SIG-M5 (cell line): ENCODE results near the gene RGS11.

ENCODE experiments used
- DNase-seq: peaks from one replicate; lab custom pipeline; 2025; lab: John Stamatoyannopoulos, UW

Gene RGS11

DNA sequence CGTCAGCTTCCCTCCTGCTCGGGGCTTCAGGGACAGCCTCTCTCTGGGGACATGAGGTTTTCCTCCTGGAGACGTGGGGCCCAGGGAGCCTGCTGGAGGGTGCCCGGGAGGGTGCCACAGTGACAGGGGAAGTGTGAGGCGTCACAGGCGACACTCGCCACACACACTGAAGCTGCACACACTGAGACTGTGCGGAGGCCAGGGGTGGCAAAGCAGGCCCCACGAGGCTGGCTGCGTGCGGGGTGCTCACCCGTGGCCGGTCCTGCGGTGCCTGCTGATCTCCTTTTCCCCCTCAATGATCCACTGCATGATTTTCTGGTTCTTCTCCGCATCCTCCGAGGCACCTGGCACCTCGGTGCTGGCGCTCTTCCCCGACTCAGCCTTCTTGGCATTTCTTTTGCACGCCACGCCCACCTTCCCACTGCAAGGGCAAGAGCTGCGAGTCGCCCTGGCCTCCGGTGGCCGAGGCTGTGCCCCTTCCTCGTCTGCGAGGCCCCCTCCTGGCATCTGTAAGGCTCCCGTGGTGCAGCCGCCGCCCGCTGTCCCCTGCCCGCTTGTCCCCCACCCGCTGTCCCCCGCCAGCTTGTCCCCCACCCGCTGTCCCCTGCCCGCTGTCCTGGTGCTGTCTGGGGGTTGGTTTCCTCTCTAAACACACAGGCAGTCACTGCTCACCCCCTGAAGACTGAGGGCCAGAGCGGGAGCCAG is 21.2 kb upstream of the RGS11 start:
- DNase-seq: no peak

DNA sequence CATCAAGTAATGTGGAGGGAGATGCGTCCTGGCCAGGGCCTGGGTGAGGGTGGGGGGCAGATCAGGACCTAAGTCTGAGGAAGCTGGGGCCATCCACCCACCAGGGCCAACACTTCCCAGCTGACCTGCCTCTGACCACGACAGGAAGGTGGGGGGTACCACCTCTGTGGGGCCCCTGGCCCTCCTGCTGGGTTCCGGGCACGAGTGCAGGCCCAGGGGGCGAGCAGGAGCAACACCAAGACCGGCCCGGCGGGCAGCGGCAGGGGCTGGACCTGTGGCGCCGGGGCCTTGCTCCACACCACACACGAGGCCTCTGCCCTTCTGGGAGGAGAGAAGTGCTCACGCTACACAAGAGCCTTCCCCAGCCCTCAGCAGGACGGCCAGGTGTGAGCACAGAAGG is 20.5 kb upstream of the RGS11 start:
- DNase-seq: no peak

DNA sequence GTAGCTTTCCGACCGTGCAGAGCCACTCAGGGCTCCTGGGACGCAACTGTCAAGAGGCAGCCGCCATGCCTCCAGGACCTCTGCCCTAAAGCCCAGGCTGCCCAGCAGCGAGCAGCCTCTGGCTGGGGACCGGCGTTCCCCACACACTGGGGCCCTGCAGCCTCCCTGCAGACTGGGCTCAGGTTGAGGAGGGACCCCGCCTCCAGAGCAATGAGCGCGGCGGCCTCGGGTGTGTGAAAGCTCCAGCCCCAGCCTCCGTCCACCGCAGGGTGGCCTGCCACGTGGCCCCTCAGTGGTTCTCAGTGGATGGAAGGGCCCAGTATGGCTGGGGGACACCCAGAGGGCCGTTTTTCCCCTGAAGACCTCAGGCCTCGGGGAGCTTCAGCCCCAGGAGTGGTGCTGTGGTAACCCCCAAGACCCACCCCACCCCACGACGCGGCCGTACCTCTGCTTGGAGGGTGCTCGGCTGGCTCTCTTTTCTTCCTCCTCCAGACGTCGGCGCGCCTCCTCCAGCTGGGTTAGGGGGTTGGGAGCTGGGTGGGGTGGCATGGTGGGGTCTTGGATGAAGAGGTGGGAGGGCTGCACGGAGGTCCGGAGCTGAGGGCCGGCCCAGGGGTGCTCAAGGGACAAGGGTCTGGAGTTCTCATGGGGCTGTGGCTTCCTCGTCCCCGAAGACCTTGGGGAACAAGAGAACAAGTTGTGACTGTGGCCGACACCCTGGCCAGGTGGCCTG is 17.5 kb upstream of the RGS11 start:
- DNase-seq: no peak

DNA sequence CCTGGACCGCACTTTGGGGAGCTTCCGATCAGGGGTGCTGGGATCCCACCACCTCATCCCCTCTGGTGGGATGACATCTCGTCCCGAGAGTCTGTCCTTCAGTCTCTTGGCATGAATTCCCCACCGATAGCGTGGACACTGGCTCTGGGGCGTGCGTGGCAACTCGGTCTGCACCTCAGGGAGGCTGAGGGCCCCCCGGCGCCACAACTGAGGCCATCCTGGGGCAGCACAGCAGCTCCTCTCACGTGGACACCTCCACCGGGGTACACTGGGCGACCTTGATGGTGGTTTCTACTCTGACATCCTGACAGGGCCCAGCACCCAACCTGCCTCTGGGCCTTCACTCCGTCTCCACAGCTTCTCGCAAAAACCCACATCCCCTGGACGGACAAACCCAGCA is 15.8 kb upstream of the RGS11 start:
- no peak for DNase-seq

GRCh38 chr16:290681-291405 is 15.1 kb upstream of the RGS11 start:
- DNase-seq: no peak

- DNase-seq: no peak
These were observed 14.4 kb upstream of the RGS11 start for GRCh38 chr16:290015-290680.

DNA sequence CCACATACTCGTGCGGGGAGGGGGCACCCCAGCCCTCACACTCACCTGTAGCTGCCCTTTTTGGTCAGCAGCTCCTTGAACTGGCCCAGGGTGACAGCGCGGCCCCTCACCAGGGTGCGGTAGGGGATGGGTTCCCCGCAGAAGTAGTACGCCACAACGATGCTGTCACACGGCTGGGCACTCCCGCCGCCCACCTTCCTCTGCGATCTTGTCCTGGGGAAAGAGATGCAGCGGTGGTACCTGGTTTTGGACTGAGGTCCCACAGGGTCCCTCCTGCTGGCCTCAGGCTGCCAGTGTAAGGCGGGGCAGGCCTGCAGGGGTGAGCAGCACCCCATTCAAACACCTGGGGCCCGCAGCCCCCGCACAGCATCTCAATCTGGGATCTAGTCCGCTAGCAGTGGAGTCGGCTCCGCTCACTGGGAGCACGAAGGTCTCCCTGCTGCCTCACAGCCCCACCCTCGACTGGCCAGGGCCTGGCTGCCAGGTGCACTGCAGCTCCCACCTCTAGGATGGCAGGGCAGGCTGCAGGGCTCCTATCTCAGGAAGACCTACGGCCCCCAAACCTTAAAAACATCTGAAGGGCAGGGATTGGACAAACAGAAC is 13.8 kb upstream of the RGS11 start:
- DNase-seq: no peak

GRCh38 chr16:287981-288920 is 12.5 kb upstream of the RGS11 start:
- no peak for DNase-seq

DNA sequence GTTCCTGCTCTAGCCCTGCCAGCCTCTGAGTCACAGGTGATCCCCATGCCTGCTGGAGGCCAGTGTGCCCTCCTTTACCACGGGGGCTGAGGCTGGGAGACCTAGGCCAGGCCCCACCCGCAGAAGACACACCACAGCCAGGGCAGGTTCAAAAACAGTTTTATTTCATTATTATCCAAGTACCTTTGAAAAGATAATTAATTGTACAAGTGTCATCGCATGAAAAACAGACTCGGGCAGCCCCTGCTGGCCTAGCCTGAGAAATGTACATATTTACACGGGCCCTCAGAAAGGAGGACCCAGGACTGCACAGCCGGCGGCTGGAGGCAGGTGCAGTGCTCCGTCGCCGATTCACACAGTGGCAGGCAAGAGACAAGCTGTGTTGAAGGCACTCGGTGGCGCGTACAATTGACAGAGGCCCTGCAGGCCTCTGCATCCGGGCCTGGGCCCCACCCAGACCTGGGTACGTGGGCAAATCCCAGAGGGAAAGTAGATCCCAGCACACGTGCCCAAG is 11.6 kb upstream of the RGS11 start:
- no peak for DNase-seq

GRCh38 chr16:286491-287297 is 10.9 kb upstream of the RGS11 start:
- no peak for DNase-seq

DNA sequence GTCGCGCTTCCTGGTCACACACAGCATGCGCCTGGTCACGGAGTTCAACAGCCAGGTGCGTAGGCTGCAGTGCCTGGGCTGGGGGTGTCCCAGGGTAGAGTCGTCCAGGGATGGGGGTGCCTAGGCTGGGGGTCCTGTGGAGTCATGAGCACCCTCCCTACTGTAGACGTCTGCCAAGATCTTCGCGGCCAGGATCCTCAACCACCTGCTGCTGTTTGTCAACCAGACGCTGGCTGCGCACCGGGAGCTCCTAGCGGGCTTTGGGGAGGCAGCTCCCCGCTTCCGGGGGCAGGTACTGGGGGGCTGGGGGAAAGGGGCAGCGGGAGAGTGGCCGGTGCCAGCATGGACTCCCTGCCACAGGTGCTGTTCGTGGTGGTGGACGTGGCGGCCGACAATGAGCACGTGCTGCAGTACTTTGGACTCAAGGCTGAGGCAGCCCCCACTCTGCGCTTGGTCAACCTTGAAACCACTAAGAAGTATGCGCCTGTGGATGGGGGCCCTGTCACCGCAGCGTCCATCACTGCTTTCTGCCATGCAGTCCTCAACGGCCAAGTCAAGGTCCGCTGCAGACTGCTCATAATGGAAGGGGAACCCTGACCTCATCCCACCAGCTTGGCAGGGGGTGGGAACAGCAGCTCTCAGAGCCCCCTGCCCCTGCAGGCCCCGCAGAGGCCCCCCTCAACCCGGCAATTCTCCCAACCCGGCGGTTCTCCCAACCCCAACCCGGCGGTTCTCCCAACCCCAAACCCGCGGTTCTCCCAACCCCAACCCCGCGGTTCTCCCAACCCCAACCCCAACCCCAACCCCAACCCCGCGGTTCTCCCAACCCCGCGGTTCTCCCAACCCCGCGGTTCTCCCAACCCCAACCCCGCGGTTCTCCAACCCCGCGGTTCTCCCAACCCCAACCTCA is 9.7 kb upstream of the RGS11 start:
- DNase-seq: no peak

DNA sequence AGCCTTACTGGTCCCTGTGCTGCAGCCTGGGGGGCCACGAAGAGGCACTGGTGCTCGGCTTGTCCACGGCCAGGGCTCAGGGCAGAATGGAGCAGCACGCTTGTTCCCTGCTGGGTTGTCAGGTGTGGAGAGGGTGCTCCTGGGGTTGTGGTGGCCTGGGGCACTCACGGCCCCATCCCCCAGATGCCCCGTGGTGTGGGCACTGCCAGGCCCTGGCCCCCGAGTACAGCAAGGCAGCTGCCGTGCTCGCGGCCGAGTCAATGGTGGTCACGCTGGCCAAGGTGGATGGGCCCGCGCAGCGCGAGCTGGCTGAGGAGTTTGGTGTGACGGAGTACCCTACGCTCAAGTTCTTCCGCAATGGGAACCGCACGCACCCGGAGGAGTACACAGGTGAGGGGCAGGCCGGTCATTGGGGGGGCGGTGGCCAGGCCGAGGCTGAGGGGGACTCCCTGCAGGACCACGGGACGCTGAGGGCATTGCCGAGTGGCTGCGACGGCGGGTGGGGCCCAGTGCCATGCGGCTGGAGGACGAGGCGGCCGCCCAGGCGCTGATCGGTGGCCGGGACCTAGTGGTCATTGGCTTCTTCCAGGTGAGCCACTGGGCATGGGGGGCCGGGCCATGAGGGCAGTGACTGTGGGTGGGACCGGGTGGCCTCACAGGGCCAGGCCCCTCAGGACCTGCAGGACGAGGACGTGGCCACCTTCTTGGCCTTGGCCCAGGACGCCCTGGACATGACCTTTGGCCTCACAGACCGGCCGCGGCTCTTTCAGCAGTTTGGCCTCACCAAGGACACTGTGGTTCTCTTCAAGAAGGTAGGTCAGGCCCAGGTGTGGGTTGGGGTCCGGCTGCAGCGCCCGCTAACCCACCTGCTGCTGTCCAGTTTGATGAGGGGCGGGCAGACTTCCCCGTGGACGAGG is 8.7 kb upstream of the RGS11 start:
- no peak for DNase-seq

DNA sequence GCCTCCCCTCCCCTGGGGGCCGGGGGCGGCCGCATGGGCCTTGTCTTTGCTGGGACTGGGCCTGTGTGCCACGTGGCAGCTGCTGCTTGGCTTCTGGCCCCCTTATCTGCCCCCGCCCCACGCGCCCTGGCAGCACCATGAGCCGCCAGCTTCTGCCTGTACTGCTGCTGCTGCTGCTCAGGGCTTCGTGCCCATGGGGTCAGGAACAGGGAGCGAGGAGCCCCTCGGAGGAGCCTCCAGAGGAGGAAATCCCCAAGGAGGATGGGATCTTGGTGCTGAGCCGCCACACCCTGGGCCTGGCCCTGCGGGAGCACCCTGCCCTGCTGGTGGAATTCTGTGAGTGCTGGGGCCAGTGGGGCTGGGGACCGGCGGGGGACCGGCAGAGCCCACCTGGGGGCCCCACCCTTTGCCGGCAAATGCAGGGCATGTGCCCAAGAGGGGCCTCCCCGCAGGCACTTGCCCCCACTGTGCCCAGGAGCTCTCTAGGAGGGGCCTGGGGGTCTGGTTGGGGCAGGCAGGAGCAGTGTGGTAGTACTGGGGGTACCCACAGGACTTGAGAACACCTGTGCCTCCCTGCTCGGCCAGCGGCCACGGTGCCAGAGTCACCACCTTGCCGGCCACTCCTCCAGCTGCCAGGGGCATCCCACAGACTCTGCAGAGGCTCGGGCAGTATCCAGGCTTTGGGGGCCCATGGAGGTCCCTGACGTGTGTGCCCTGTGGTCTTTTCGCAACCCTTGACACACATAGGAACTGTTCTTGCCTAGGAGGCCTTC is 7.5 kb upstream of the RGS11 start, which contains the start of gene PDIA2:
TSS of gene PDIA2 (plus strand) at position 132 of the 773 bp plus-strand sequence. CDS start at position 138, 6 bp downstream.
- DNase-seq: no peak

DNA sequence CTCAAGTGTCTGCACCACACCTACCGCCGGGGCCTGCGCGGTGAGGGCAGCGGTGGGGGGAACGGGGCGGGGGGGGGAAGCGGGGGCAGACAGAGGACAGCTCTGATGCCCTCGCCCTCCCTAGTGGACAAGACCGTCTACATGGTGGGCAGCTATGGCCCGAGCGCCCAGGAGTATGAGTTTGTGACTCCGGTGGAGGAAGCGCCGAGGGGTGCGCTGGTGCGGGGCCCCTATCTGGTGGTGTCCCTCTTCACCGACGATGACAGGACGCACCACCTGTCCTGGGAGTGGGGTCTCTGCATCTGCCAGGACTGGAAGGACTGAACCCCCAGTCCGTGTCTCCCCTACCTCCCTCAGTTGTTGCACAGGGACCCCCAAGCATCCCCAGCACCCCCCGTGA is 6.7 kb upstream of the RGS11 start:
- no peak for DNase-seq

- DNase-seq: no peak
These were observed 6.0 kb upstream of the RGS11 start for GRCh38 chr16:281660-282255.

GRCh38 chr16:280991-281659 is 5.4 kb upstream of the RGS11 start:
- no peak for DNase-seq
